ENCODE measurements around the gene SLC7A5. TPM values are rescaled to one million over a fixed set of nuclear protein-coding genes. Genes with fewer than 3 reads are reported as not detected.

SLC7A5 gene
- total and polyA plus RNA-seq, 2 of the 13 experiments (the other 11 are each of a cell fraction or from before 2014, with no cell fraction given) = 79.6 to 155 TPM

DNA sequence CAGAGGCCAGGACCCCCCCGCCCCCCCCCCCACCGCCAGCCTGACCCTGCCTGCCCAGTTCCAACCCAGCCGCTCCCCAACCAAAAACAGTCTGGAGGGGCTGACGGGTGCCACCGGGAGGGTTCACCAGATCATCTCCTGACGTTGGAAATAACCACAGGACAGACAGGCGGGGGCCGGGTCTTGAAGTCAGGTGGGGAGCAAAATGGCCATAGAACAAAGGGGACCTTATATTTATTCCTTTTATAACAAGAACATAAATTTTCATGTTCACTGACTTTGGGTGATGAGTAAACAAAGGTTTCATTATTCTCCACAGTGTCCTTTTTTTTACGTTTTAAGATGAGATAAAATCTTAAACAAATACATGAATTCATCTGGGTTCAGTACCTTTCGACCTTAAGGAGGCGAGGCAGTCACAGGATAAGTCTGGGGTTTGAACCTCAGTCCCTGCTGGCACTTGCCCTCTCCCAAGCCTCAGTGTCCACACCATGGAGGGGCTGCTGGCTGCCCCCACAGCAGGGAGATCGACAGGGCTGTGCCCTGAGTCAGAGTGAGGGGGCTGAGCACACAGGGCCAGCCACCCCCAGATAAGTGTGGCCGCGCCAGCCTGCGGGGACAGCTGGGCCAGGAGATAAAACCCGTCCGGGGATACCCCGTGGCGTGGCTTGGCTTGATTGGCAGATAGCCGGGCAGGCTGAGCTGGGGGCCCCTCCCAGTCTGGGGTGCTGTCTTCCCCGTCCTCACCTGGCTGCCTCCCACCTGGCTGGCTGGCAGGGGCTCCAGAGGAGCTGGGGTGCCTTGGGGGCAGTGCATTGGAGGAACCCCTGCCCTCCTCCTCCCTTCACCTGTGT lies 15.0 kb downstream of the SLC7A5 start (continued):
- TF ChIP-seq CREB1 (IDR thresholded peaks at IDR 0.05) = no peak
- no peak for TF ChIP-seq CREB1 (CRISPR knock-in tag; IDR thresholded peaks at IDR 0.05)
- 0 out of 2 replicates have a peak, but pooled peaks have one; percentile 40 for TF ChIP-seq ZSCAN22 (CRISPR knock-in tag; IDR thresholded peaks at IDR 0.05)
- peak in 1 of 2 experiments; percentile 62; a peak in 2 of 4 replicates for TF ChIP-seq ATF4 (CRISPR knock-in tag; IDR thresholded peaks at IDR 0.05)
- TF ChIP-seq, protein P1, sequence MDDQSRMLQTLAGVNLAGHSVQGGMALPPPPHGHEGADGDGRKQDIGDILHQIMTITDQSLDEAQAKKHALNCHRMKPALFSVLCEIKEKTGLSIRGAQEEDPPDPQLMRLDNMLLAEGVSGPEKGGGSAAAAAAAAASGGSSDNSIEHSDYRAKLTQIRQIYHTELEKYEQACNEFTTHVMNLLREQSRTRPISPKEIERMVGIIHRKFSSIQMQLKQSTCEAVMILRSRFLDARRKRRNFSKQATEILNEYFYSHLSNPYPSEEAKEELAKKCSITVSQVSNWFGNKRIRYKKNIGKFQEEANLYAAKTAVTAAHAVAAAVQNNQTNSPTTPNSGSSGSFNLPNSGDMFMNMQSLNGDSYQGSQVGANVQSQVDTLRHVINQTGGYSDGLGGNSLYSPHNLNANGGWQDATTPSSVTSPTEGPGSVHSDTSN (CRISPR knock-in tag; IDR thresholded peaks at IDR 0.05; ENCODE audit: borderline replicate concordance) = no peak
- TF ChIP-seq ZKSCAN5 (CRISPR knock-in tag; IDR thresholded peaks at IDR 0.05) = no peak
- TF ChIP-seq FOXO1 (CRISPR knock-in tag; IDR thresholded peaks at IDR 0.05) = no peak
- TF ChIP-seq ZNF446 (CRISPR knock-in tag; IDR thresholded peaks at IDR 0.05) = no peak
- peak; percentile 64; the same call in 1 of the 2 replicates for TF ChIP-seq ZNF782 (CRISPR knock-in tag; IDR thresholded peaks at IDR 0.05; ENCODE audit: borderline replicate concordance)
- no peak for TF ChIP-seq ZNF558 (CRISPR knock-in tag; IDR thresholded peaks at IDR 0.05; ENCODE audit: borderline replicate concordance)
- no peak for TF ChIP-seq ZNF432 (CRISPR knock-in tag; IDR thresholded peaks at IDR 0.05; ENCODE audit: borderline replicate concordance)
- TF ChIP-seq KDM4B (CRISPR knock-in tag; IDR thresholded peaks at IDR 0.05) = no peak
- no peak for TF ChIP-seq HNF4G (IDR thresholded peaks at IDR 0.05; ENCODE audit: borderline replicate concordance, low read depth, low read length)
- no peak for TF ChIP-seq HNF4G (CRISPR knock-in tag; IDR thresholded peaks at IDR 0.05; ENCODE audit: borderline replicate concordance, low read depth)
- TF ChIP-seq ZBTB33 (CRISPR knock-in tag; IDR thresholded peaks at IDR 0.05) = peak; percentile 27; the same call in 1 of the 2 replicates
- no peak for TF ChIP-seq ZNF253 (CRISPR knock-in tag; IDR thresholded peaks at IDR 0.05; ENCODE audit: borderline replicate concordance)
- TF ChIP-seq CHCHD3 (CRISPR knock-in tag; IDR thresholded peaks at IDR 0.05) = no peak
- no peak for TF ChIP-seq ZNF136 (CRISPR knock-in tag; IDR thresholded peaks at IDR 0.05; ENCODE audit: low read depth)
- no peak for TF ChIP-seq ZNF883 (CRISPR knock-in tag; IDR thresholded peaks at IDR 0.05; ENCODE audit: not compliant biosample characterization)
- no peak for TF ChIP-seq CREB3 (CRISPR knock-in tag; IDR thresholded peaks at IDR 0.05)
- TF ChIP-seq SNRNP70 (IDR thresholded peaks at IDR 0.05; ENCODE audit: low read depth, low read length) = no peak
- TF ChIP-seq, protein P2, sequence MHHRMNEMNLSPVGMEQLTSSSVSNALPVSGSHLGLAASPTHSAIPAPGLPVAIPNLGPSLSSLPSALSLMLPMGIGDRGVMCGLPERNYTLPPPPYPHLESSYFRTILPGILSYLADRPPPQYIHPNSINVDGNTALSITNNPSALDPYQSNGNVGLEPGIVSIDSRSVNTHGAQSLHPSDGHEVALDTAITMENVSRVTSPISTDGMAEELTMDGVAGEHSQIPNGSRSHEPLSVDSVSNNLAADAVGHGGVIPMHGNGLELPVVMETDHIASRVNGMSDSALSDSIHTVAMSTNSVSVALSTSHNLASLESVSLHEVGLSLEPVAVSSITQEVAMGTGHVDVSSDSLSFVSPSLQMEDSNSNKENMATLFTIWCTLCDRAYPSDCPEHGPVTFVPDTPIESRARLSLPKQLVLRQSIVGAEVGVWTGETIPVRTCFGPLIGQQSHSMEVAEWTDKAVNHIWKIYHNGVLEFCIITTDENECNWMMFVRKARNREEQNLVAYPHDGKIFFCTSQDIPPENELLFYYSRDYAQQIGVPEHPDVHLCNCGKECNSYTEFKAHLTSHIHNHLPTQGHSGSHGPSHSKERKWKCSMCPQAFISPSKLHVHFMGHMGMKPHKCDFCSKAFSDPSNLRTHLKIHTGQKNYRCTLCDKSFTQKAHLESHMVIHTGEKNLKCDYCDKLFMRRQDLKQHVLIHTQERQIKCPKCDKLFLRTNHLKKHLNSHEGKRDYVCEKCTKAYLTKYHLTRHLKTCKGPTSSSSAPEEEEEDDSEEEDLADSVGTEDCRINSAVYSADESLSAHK (CRISPR knock-in tag; IDR thresholded peaks at IDR 0.05; ENCODE audit: borderline replicate concordance) = no peak
